Osteoblast (primary cell): Measurements from ENCODE around the gene TNFAIP3. TPM values are rescaled to one million over a fixed set of nuclear protein-coding genes. Genes with fewer than 3 reads are reported as not detected.
A peak's percentile ranks its signal among the peaks of the same experiment; 100 is the strongest.
"Not testable (repeated sequence)": the region's sequence is repeated elsewhere in the genome, so short reads cannot be mapped to it uniquely, and the experiment has no call there.

Experiments used
- DNase-seq: peaks from one replicate; pipeline ENCODE4 v3.0.0; 2011; ENCODE audit warnings: low spot score, mixed read lengths; ENCODE audit not compliant: insufficient read length; ENCODE audit errors: missing footprints
- H2AFZ ChIP-seq: 2 replicates; pipeline ENCODE4 v1.6.0; 2011; ENCODE audit warnings: mild to moderate bottlenecking, low read length
- H3K27ac ChIP-seq: 2 replicates; pipeline ENCODE4 v1.5.1; 2011; ENCODE audit warnings: mild to moderate bottlenecking, low read depth, low read length, moderate library complexity
- H3K27me3 ChIP-seq: 2 replicates; pipeline ENCODE4 v1.6.0; 2012; ENCODE audit warnings: mild to moderate bottlenecking, control low read depth, inconsistent platforms, low read length, moderate library complexity; ENCODE audit not compliant: insufficient read depth
- H3K36me3 ChIP-seq: 2 replicates; pipeline ENCODE4 v1.5.1; 2011; ENCODE audit warnings: mild to moderate bottlenecking, low read length, control low read depth, moderate library complexity; ENCODE audit not compliant: insufficient read depth
- H3K4me1 ChIP-seq: 2 replicates; pipeline ENCODE4 v1.5.1; 2011; ENCODE audit warnings: mild to moderate bottlenecking, low read length, control low read depth, moderate library complexity; ENCODE audit not compliant: insufficient read depth
- H3K4me2 ChIP-seq: 2 replicates; pipeline ENCODE4 v1.6.0; 2011; ENCODE audit warnings: mild to moderate bottlenecking, low read length; ENCODE audit not compliant: insufficient read depth
- H3K4me3 ChIP-seq: fragments of 200-600 bp; sonication (generic); 3 replicates; pipeline ENCODE4 v1.5.1; 2012; ENCODE audit warnings: mild to moderate bottlenecking, low read length, inconsistent platforms; ENCODE audit not compliant: insufficient read depth
- H3K79me2 ChIP-seq: 2 replicates; pipeline ENCODE4 v1.6.0; 2012; ENCODE audit warnings: mild to moderate bottlenecking, low read length, control low read depth, inconsistent platforms; ENCODE audit not compliant: insufficient read depth
- H3K9me3 ChIP-seq: 2 replicates; pipeline ENCODE4 v1.5.1; 2011; ENCODE audit warnings: low read depth, low read length, control low read depth
- H4K20me1 ChIP-seq: 2 replicates; pipeline ENCODE4 v1.6.0; 2012; ENCODE audit warnings: mild to moderate bottlenecking, low read length, control low read depth; ENCODE audit not compliant: insufficient read depth
- CTCF ChIP-seq: IDR thresholded peaks from 2 replicates; pipeline ENCODE4 v1.5.1; 2011; ENCODE audit warnings: mild to moderate bottlenecking, low read depth, low read length, moderate library complexity; ENCODE audit errors: extremely low read depth
- total RNA-seq: library from RNA; depleted of rRNA; stranded (reverse); fragments of >200 nt; gene quantifications from 2 replicates; pipeline ENCODE4 v1.2.3, GENCODE V29; 2012

The TNFAIP3 gene
- total RNA-seq, 1 donor, result 10.5 TPM

- Histone ChIP-seq H3K27me3 (no peaks in the 10 kb centered on the region), H3K4me3 (no peak overlapping the region), H3K4me1 (peaks cover 43% of the 10 kb centered on the region), H3K4me2 (no peak overlapping the region), H3K9me3 (no peaks in the 10 kb centered on the region), H2AFZ (no peak overlapping the region), H3K79me2 (no peaks in the 10 kb centered on the region), H3K27ac (peak overlapping the region; percentile 83), H4K20me1 (no peaks in the 10 kb centered on the region), H3K36me3 (no peaks in the 10 kb centered on the region)
- TF ChIP-seq CTCF, result no peak
- no peak for DNase-seq
These were observed 24.0 kb downstream of the TNFAIP3 start for GRCh38 chr6:137890983-137891537.

GRCh38 chr6:137892271-137892708 is 25.2 kb downstream of the TNFAIP3 start:
- Histone ChIP-seq H3K36me3 (no peaks in the 10 kb centered on the region), H3K27me3 (no peaks in the 10 kb centered on the region), H3K27ac (peak overlapping the region; percentile 83), H3K9me3 (no peaks in the 10 kb centered on the region), H3K79me2 (no peaks in the 10 kb centered on the region), H2AFZ (no peak overlapping the region), H4K20me1 (no peaks in the 10 kb centered on the region), H3K4me1 (peaks cover 49% of the 10 kb centered on the region), H3K4me2 (peak overlapping the region; percentile 1), H3K4me3 (no peak overlapping the region)
- DNase-seq, result no peak
- no peak for TF ChIP-seq CTCF

- Histone ChIP-seq H3K4me2 (peak overlapping the region; percentile 18), H3K79me2 (no peaks in the 10 kb centered on the region), H3K9me3 (no peaks in the 10 kb centered on the region), H3K4me1 (peaks cover 49% of the 10 kb centered on the region), H2AFZ (no peak overlapping the region), H3K36me3 (no peaks in the 10 kb centered on the region), H3K4me3 (no peak overlapping the region), H3K27me3 (no peaks in the 10 kb centered on the region), H4K20me1 (no peaks in the 10 kb centered on the region), H3K27ac (peak overlapping the region; percentile 83)
- no peak for DNase-seq
- TF ChIP-seq CTCF, result no peak
These were observed 26.1 kb downstream of the TNFAIP3 start for GRCh38 chr6:137893181-137893580.

- no peak for DNase-seq
- peak overlapping the region; percentile 83 for H3K27ac ChIP-seq
- TF ChIP-seq CTCF, result no peak
These were observed 26.7 kb downstream of the TNFAIP3 start for GRCh38 chr6:137893726-137894125.

GRCh38 chr6:137894378-137894777 is 27.3 kb downstream of the TNFAIP3 start:
- H2AFZ ChIP-seq, H3K79me2 ChIP-seq, H3K36me3 ChIP-seq, DNase-seq, H3K4me3 ChIP-seq, H4K20me1 ChIP-seq, H3K9me3 ChIP-seq, H3K27me3 ChIP-seq: not testable (repeated sequence)
- Histone ChIP-seq H3K27ac (peak overlapping the region; percentile 83), H3K4me1 (peaks cover 49% of the 10 kb centered on the region), H3K4me2 (peak overlapping the region; percentile 41)

More at GRCh38 chr6:137893726-137894125, 26.7 kb downstream of the TNFAIP3 start:
- H3K79me2 ChIP-seq, result no peaks in the 10 kb centered on the region
- H3K4me3 ChIP-seq, result no peak overlapping the region
- no peak overlapping the region for H2AFZ ChIP-seq
- peaks cover 49% of the 10 kb centered on the region for H3K4me1 ChIP-seq
- peak overlapping the region; percentile 18 for H3K4me2 ChIP-seq
- no peaks in the 10 kb centered on the region for H3K36me3 ChIP-seq
- H4K20me1 ChIP-seq, result no peaks in the 10 kb centered on the region
- no peaks in the 10 kb centered on the region for H3K27me3 ChIP-seq
- H3K9me3 ChIP-seq, result no peaks in the 10 kb centered on the region
